ENCODE data around the gene CCDC91.

CCDC91 gene

GRCh38 chr12:28176295-28176694 is 14.0 kb upstream of the CCDC91 start:
- TF ChIP-seq TAF1 (IDR thresholded peaks at IDR 0.05; ENCODE audit: borderline replicate concordance, insufficient read depth, low read length) (no peak), POLR2AphosphoS5 (IDR thresholded peaks at IDR 0.05; ENCODE audit: low read depth, low read length) (no peak), REST (IDR thresholded peaks at IDR 0.05; ENCODE audit: insufficient read depth in 1 of 2, low read depth in 2 of 2, low read length in 2 of 2) (no peak), SIN3A (IDR thresholded peaks at IDR 0.05; ENCODE audit: borderline replicate concordance, insufficient read depth, low read length) (no peak), FOXP2 (optimal IDR thresholded peaks at IDR 0.05; ENCODE audit: borderline replicate concordance, extremely low read depth, extremely low read length, insufficient read depth) (no peak)

GRCh38 chr12:28177461-28177860 is 12.8 kb upstream of the CCDC91 start:
- TF ChIP-seq POLR2AphosphoS5 (IDR thresholded peaks at IDR 0.05; ENCODE audit: low read depth, low read length), result no peak
- TF ChIP-seq SIN3A (IDR thresholded peaks at IDR 0.05; ENCODE audit: borderline replicate concordance, insufficient read depth, low read length), result no peak
- no peak for TF ChIP-seq REST (IDR thresholded peaks at IDR 0.05; ENCODE audit: insufficient read depth in 1 of 2, low read depth in 2 of 2, low read length in 2 of 2)
- TF ChIP-seq FOXP2 (optimal IDR thresholded peaks at IDR 0.05; ENCODE audit: borderline replicate concordance, extremely low read depth, extremely low read length, insufficient read depth), result no peak
- no peak for TF ChIP-seq TAF1 (IDR thresholded peaks at IDR 0.05; ENCODE audit: borderline replicate concordance, insufficient read depth, low read length)

GRCh38 chr12:28177905-28178304 is 12.4 kb upstream of the CCDC91 start:
- no peak for TF ChIP-seq FOXP2 (optimal IDR thresholded peaks at IDR 0.05; ENCODE audit: borderline replicate concordance, extremely low read depth, extremely low read length, insufficient read depth)
- TF ChIP-seq REST (IDR thresholded peaks at IDR 0.05; ENCODE audit: insufficient read depth in 1 of 2, low read depth in 2 of 2, low read length in 2 of 2), result no peak
- no peak for TF ChIP-seq TAF1 (IDR thresholded peaks at IDR 0.05; ENCODE audit: borderline replicate concordance, insufficient read depth, low read length)
- TF ChIP-seq POLR2AphosphoS5 (IDR thresholded peaks at IDR 0.05; ENCODE audit: low read depth, low read length), result no peak
- no peak for TF ChIP-seq SIN3A (IDR thresholded peaks at IDR 0.05; ENCODE audit: borderline replicate concordance, insufficient read depth, low read length)

- TF ChIP-seq TAF1 (IDR thresholded peaks at IDR 0.05; ENCODE audit: borderline replicate concordance, insufficient read depth, low read length) (no peak), REST (IDR thresholded peaks at IDR 0.05; ENCODE audit: insufficient read depth in 1 of 2, low read depth in 2 of 2, low read length in 2 of 2) (no peak), FOXP2 (optimal IDR thresholded peaks at IDR 0.05; ENCODE audit: borderline replicate concordance, extremely low read depth, extremely low read length, insufficient read depth) (no peak), POLR2AphosphoS5 (IDR thresholded peaks at IDR 0.05; ENCODE audit: low read depth, low read length) (no peak), SIN3A (IDR thresholded peaks at IDR 0.05; ENCODE audit: borderline replicate concordance, insufficient read depth, low read length) (no peak)
Observed at GRCh38 chr12:28178775-28179174, 11.5 kb upstream of the CCDC91 start.

GRCh38 chr12:28180786-28181185 is 9.5 kb upstream of the CCDC91 start:
- TF ChIP-seq POLR2AphosphoS5 (IDR thresholded peaks at IDR 0.05; ENCODE audit: low read depth, low read length) (no peak), REST (IDR thresholded peaks at IDR 0.05; ENCODE audit: insufficient read depth in 1 of 2, low read depth in 2 of 2, low read length in 2 of 2) (no peak), SIN3A (IDR thresholded peaks at IDR 0.05; ENCODE audit: borderline replicate concordance, insufficient read depth, low read length) (no peak), TAF1 (IDR thresholded peaks at IDR 0.05; ENCODE audit: borderline replicate concordance, insufficient read depth, low read length) (no peak)

Data from PFSK-1 (cell line).